Endothelial cell of umbilical vein (primary cell): ENCODE results near the gene TOP2A. TPM values are rescaled to one million over a fixed set of nuclear protein-coding genes. Genes with fewer than 3 reads are reported as not detected.

Source experiments
- BruUV-seq: library from RNA; stranded (reverse); fragments of 400-500 nt; replicated peaks from 2 replicates; lab custom pipeline; 2021; lab: Mats Ljungman, UMichigan
- CTCF ChIA-PET: fragments of 300-600, 350-600 bp; sonication (Branson Sonifier 250); formaldehyde crosslinking; loops from one replicate; lab custom pipeline; 2021; ENCODE audit warnings: antibody characterized with exemption, inconsistent platforms; lab: Charles Lee
- POLR2A ChIA-PET: fragments of 300-600, 350-600 bp; sonication (Branson Sonifier 250); formaldehyde crosslinking; loops from one replicate; lab custom pipeline; 2021; ENCODE audit warnings: antibody characterized with exemption, inconsistent platforms; lab: Charles Lee
- DNase-seq: peaks from one replicate; pipeline ENCODE4 v3.0.0-alpha.2; 2011; ENCODE audit warnings: low read depth, low spot score
- FAIRE-seq: peaks from 2 replicates; lab custom pipeline; 2011; peaks lifted over from hg19 to GRCh38; lab: Jason Lieb, UNC
- H2AFZ ChIP-seq: 2 replicates; pipeline ENCODE4 v1.6.0; 2012; ENCODE audit warnings: low read depth, low read length, control low read depth, inconsistent platforms
- H3K27ac ChIP-seq: 2 replicates; pipeline ENCODE4 v1.5.1; 2011; ENCODE audit warnings: low read depth, mild to moderate bottlenecking, control low read depth, low read length, moderate library complexity; ENCODE audit not compliant: insufficient read depth
- H3K27me3 ChIP-seq, 2 experiments: 2 replicates each; pipeline versions ENCODE4 v1.6.0 to v1.6.1; 2011; ENCODE audit warnings: low read length in 2 of 2, mixed read lengths in 1 of 2; ENCODE audit not compliant: control insufficient read depth in 2 of 2, insufficient read depth in 2 of 2
- H3K36me3 ChIP-seq, 2 experiments: 2 replicates in 1 of 2; 3 replicates in 1 of 2; pipeline ENCODE4 v1.5.1; 2011; ENCODE audit warnings: low read length in 2 of 2, mild to moderate bottlenecking in 1 of 2, moderate library complexity in 1 of 2; ENCODE audit not compliant: control insufficient read depth in 2 of 2, insufficient read depth in 2 of 2; ENCODE audit errors: extremely low read depth in 1 of 2
- H3K4me1 ChIP-seq: 3 replicates; pipeline ENCODE4 v1.5.1; 2011; ENCODE audit warnings: mild to moderate bottlenecking, low read length; ENCODE audit not compliant: control insufficient read depth, insufficient read depth; ENCODE audit errors: extremely low read depth
- H3K4me2 ChIP-seq: 2 replicates; pipeline ENCODE4 v1.6.1; 2011; ENCODE audit warnings: low read length, control low read depth, mixed read lengths; ENCODE audit not compliant: insufficient read depth
- H3K4me3 ChIP-seq, 3 experiments: fragments of 200-600 bp in 1 of 3; sonication (generic), shearing (Covaris generic) in 1 of 3; replicated peaks in 1 of 3; 2 replicates each; pipeline ENCODE4 v1.5.1; 2011 to 2016; ENCODE audit warnings: control low read depth in 3 of 3, low read length in 3 of 3, mild to moderate bottlenecking in 2 of 3, inconsistent platforms in 1 of 3, low read depth in 1 of 3, moderate library complexity in 1 of 3; ENCODE audit not compliant: insufficient read depth in 1 of 3
- H3K79me2 ChIP-seq: 2 replicates; pipeline ENCODE4 v1.6.0; 2012; ENCODE audit warnings: low read length, inconsistent platforms; ENCODE audit not compliant: control insufficient read depth, insufficient read depth
- H3K9ac ChIP-seq: replicated peaks from 2 replicates; pipeline ENCODE3; 2011; ENCODE audit warnings: low read length, control low read depth; ENCODE audit not compliant: insufficient read depth; ENCODE audit errors: extremely low read depth
- H3K9me1 ChIP-seq: replicated peaks from 3 replicates; pipeline ENCODE4 v1.6.0; 2011; ENCODE audit warnings: mild to moderate bottlenecking, low read length; ENCODE audit not compliant: control insufficient read depth, insufficient read depth; ENCODE audit errors: extremely low read depth
- H3K9me3 ChIP-seq: replicated peaks from 2 replicates; pipeline ENCODE4 v1.5.1; 2012; ENCODE audit warnings: low read length, inconsistent platforms; ENCODE audit not compliant: control insufficient read depth, insufficient read depth
- H4K20me1 ChIP-seq: replicated peaks from 2 replicates; pipeline ENCODE3; 2011; ENCODE audit warnings: mild to moderate bottlenecking, low read length; ENCODE audit not compliant: control insufficient read depth, insufficient read depth; ENCODE audit errors: extremely low read depth
- EZH2 ChIP-seq: IDR thresholded peaks from 2 replicates; pipeline ENCODE4 v1.6.1; 2012; ENCODE audit warnings: borderline replicate concordance, low read depth, mild to moderate bottlenecking, moderate library complexity, low read length, inconsistent platforms; ENCODE audit not compliant: severe bottlenecking
- FOS ChIP-seq: IDR thresholded peaks from 2 replicates; pipeline ENCODE4 v1.6.1; 2011; ENCODE audit warnings: mild to moderate bottlenecking, low read length, moderate library complexity, borderline replicate concordance; ENCODE audit not compliant: insufficient read depth
- GATA2 ChIP-seq: IDR thresholded peaks from 2 replicates; pipeline ENCODE4 v1.7.0; 2011; ENCODE audit warnings: low read depth, mild to moderate bottlenecking, moderate library complexity, mixed read lengths, low read length; ENCODE audit not compliant: insufficient read length, insufficient read depth
- JUN ChIP-seq: IDR thresholded peaks from 2 replicates; pipeline ENCODE4 v1.6.1; 2011; ENCODE audit warnings: borderline replicate concordance, low read depth; ENCODE audit not compliant: insufficient read length, insufficient read depth
- MYC ChIP-seq: IDR thresholded peaks from one replicate; pipeline ENCODE4 v1.6.1; 2011; ENCODE audit warnings: mild to moderate bottlenecking, low read depth, low read length
- POLR2A ChIP-seq: IDR thresholded peaks from 2 replicates; pipeline ENCODE4 v1.6.1; 2012; ENCODE audit warnings: low read depth, mild to moderate bottlenecking, control low read depth, low read length
- POLR2AphosphoS5 ChIP-seq: IDR thresholded peaks from 2 replicates; pipeline ENCODE4 v1.6.1; 2012; ENCODE audit warnings: low read depth, mild to moderate bottlenecking, control low read depth, low read length, moderate library complexity; ENCODE audit not compliant: insufficient read depth
- dilution Hi-C: fragments of 300-500 bp; cut with MboI; formaldehyde crosslinking; loops from one replicate; pipeline ENCODE4 v1.15.0; 2019; ENCODE audit warnings: low sequenced_read_pairs; ENCODE audit not compliant: extremely low pct_ligation_motif_present
- intact Hi-C: fragments of 100-400 bp; cut with micrococcal nuclease; formaldehyde crosslinking; loops from one replicate; pipeline ENCODE4 v1.10.0; 2022
- polyA plus RNA-seq, 4 experiments: library from polyadenylated mRNA; depleted of rRNA in 3 of 4; stranded (reverse) in 3 of 4; unstranded in 1 of 4; fragments of >200 nt; gene quantifications; 2 replicates each; pipeline versions ENCODE4 v1.2.1 to v1.2.3, GENCODE V29; 2011 to 2012; ENCODE audit warnings: missing spikeins in 1 of 4
- total RNA-seq: library from RNA; stranded (reverse); gene quantifications from 2 replicates; pipeline ENCODE4 v1.2.3, GENCODE V29; 2021
- TF ChIP-seq, protein P1 (sequence below): IDR thresholded peaks from 2 replicates; pipeline ENCODE4 v1.6.1; 2011; ENCODE audit not compliant: insufficient read depth, insufficient read length
- TF ChIP-seq, protein P2 (sequence below), 2 donors: IDR thresholded peaks; 1 replicate in 1 of 2; 2 replicates in 1 of 2; pipeline ENCODE4 v1.5.1; 2011; ENCODE audit warnings: low read length in 2 of 2, mild to moderate bottlenecking in 2 of 2, moderate library complexity in 2 of 2, control low read depth in 1 of 2, inconsistent platforms in 1 of 2, low read depth in 1 of 2; ENCODE audit not compliant: insufficient read depth in 1 of 2; ENCODE audit errors: extremely low read depth in 1 of 2

The TOP2A gene
- total and polyA plus RNA-seq, 2 donors (not counting 3 experiments of a cell fraction or from before 2014, with no cell fraction given) = 31.3 to 160 TPM

DNA sequence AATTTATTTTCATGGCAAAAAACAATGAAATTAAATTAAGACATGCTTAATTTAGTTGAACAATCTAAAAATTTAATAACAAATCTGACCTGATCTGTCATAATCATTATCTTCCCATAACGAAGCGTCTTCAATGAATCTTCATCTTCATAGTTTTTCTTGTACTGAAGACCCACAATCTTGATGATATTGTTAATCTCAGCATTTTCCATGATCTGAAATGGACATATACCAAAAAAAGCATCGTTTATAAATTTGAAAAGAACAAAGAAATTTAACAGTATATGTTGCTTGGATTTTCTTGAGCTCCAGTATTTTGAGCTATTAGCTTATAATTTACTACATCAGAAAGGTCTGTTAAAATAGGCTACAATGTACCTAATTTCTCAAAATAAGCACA, 10.2 kb downstream of the TOP2A start:
- Histone ChIP-seq H3K36me3 (peaks cover 0 to 39% of the 10 kb centered on the region in 2 experiments), H3K79me2 (peaks cover 16% of the 10 kb centered on the region), H3K4me2 (no peak overlapping the region), H3K27me3 (no peaks in the 10 kb centered on the region), H3K9ac (no peak overlapping the region), H3K9me1 (no peaks in the 10 kb centered on the region), H3K27ac (no peak overlapping the region), H3K4me3 (no peak overlapping the region), H2AFZ (no peak overlapping the region), H3K9me3 (no peaks in the 10 kb centered on the region), H3K4me1 (no peaks in the 10 kb centered on the region), H4K20me1 (no peaks in the 10 kb centered on the region)
- FAIRE-seq (no peak), DNase-seq (no peak)
- POLR2A ChIA-PET = no interaction called here
- TF ChIP-seq POLR2AphosphoS5 = no peak
- TF ChIP-seq GATA2 = no peak
- TF ChIP-seq FOS = no peak
- no peak for TF ChIP-seq JUN
- TF ChIP-seq POLR2A = no peak
- TF ChIP-seq EZH2 = no peak
- TF ChIP-seq, protein P1, sequence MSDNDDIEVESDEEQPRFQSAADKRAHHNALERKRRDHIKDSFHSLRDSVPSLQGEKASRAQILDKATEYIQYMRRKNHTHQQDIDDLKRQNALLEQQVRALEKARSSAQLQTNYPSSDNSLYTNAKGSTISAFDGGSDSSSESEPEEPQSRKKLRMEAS = no peak
- dilution Hi-C loops = no loop called here
- intact Hi-C loops = no loop called here
- CTCF ChIA-PET = interaction anchor here (1.0 to 2.1 kb wide), 3 partner anchors 10 to 126 kb away, joined by 4 to 9 read pairs (median 4); partner anchors contain the start of gene TOP2A
- no TSS peak for BruUV-seq

DNA sequence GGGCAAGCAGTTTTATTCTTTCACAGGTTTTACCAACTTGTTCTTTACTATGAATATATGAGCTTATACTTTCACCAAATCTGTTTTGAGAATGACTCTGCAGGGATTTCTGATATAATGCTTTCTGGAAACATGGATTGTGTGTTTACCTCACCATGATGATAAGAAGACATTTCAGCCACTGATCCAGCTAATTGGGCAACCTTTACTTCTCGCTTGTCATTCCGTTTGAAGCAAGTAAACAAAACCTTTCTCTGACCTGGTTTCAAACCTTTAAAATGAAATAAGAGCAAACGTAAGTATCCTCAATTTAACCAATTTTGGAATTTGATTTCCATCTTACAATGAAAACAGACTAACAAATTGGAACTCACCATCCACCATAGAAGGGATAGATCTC, 13.7 kb downstream of the TOP2A start:
- Histone ChIP-seq H4K20me1 (no peaks in the 10 kb centered on the region), H3K27me3 (no peaks in the 10 kb centered on the region), H3K9ac (no peak overlapping the region), H3K4me3 (no peak overlapping the region), H2AFZ (no peak overlapping the region), H3K36me3 (peaks cover 0 to 48% of the 10 kb centered on the region in 2 experiments), H3K4me2 (no peak overlapping the region), H3K9me1 (no peaks in the 10 kb centered on the region), H3K9me3 (no peaks in the 10 kb centered on the region), H3K79me2 (peaks cover 11% of the 10 kb centered on the region), H3K27ac (no peak overlapping the region), H3K4me1 (no peaks in the 10 kb centered on the region)
- POLR2A ChIA-PET = no interaction called here
- CTCF ChIA-PET = no interaction called here
- no TSS peak for BruUV-seq
- DNase-seq (no peak), FAIRE-seq (no peak)
- dilution Hi-C loops (no loop called here), intact Hi-C loops (no loop called here)
- TF ChIP-seq, protein P2, sequence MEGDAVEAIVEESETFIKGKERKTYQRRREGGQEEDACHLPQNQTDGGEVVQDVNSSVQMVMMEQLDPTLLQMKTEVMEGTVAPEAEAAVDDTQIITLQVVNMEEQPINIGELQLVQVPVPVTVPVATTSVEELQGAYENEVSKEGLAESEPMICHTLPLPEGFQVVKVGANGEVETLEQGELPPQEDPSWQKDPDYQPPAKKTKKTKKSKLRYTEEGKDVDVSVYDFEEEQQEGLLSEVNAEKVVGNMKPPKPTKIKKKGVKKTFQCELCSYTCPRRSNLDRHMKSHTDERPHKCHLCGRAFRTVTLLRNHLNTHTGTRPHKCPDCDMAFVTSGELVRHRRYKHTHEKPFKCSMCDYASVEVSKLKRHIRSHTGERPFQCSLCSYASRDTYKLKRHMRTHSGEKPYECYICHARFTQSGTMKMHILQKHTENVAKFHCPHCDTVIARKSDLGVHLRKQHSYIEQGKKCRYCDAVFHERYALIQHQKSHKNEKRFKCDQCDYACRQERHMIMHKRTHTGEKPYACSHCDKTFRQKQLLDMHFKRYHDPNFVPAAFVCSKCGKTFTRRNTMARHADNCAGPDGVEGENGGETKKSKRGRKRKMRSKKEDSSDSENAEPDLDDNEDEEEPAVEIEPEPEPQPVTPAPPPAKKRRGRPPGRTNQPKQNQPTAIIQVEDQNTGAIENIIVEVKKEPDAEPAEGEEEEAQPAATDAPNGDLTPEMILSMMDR (IDR thresholded peaks at IDR 0.05; ENCODE audit: extremely low read depth in 1 of 2, insufficient read depth in 1 of 2, low read depth in 1 of 2, low read length in 2 of 2) = no peak
- TF ChIP-seq GATA2 = no peak
- TF ChIP-seq MYC = no peak
